Measurements from ENCODE around the gene PEMT.

PEMT gene

GRCh38 chr17:17531156-17531555, 60.4 kb downstream of the PEMT start:
- no peak for DNase-seq

DNA sequence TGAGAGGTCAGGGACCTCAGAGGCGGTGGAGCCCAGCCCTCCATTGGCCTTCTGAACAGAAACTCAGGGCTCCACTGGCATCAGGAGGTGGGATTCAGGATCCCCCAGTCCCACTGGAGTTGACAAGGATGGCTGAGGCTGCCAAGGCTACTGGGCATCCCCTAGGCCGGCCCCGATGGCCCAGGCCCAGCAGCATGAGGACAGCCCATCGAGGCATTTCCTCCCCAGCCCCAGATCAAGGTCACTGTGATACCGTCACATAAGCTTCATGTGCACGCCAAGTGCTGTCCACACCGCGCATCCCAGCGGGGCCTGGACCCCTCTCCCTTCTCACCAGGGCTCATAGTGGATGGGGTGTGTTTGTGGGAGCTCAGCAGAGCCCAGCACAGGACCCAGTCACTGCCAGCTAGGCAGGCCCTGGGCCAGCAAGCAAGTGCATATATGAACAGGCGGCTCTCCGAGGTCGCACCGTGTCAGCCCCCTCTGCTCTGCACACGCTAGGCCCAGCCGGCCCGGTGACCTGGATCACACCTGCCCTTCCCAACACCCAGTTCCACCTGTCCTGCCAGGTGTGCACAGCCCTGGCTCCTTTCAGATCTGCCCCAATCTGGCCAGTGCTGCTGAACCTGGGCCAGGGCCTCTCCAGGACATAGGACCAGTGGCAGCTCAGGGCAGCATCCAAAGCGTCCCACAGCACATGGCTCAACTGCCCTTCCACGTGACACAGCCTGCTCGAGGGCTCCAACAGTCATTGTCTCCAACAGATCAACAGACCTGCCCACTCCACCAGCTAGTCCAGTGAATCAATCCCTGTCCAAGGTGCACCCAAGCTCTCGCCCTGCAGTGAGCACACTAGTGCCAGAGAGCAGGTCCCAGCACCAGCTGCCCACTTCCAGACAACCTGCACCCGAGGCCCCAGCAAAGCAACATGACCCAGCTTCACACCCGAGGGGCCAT, 62.5 kb downstream of the PEMT start:
- DNase-seq, result no peak

- no peak for DNase-seq
Observed at GRCh38 chr17:17527956-17528500, 63.5 kb downstream of the PEMT start.

DNA sequence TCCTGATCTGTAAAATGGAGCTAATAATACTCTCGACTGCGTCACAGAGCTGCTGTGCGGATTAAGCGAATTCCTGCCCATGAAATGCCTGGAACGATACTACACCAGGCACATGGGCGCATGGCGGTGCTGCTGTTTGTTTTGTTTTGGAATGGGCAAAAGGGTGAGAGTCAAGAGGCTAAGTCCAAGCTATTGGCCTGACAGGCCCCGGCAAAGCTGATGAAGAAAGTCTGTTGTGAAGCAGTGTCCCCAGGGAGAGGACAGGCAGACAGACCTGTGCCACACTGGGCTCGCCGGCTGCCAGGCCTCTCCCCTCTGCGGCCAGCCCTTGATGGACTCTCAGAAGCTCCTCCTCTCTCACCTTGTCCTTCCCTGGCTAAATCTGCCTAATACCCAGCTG, 64.0 kb downstream of the PEMT start:
- no peak for DNase-seq

DNA sequence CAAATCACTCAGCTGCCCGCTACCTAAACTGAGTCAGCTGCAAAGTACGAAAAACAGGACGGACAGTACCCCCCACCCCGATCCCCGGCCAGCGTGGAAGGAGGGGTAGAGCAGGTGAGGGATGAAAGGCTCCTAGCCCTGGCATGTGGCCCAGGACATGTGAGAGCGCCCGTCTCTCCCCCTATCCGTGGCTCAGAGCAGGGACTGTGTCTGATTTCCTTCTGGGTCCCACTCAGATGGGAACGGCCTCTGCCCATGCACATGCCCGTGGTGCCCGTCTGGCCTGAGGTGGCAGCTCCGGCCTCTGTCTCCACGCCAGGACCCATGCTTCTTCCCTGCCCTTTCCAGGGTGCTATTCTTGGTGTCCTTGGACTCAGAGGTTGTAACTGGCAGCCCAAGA, 65.1 kb downstream of the PEMT start:
- no peak for DNase-seq

DNA sequence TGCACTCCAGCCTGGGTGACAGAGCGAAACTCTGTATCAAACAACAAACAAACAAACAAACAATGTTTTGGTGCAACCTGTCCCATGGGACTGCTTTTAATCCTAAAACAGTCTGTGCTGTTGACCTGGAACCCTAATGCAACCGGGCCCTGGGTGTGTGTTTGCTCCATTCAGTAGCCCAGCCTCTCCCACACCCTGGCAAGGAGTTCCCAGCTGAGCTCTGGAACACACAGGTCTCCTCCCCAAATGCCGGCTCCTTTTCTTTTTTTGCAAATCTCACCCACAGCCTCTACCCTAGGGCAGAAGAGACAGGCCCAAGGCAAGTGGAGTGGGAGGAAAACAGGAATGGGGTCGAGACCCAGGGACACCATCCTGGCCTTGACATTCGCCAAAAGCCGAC, 65.6 kb downstream of the PEMT start:
- no peak for DNase-seq

DNA sequence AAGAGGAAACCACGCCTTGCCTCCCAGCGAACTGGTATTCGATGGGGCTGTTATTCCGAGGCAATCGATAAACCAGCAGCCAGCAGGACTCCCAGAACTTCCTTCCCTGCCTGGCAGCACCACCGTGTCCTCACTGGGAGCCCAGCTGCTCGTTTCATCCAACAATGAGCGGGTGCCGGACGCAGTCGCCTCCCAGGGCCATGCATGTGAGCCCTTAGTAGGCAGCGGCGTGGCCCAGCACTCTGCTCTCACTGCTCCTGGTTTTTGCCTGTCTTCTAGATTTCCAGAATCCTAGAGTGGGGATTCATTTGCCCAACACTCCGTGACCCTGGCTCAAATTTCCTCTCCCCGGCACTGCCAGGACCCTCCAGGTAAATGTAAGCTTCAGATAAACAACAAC, 66.2 kb downstream of the PEMT start:
- no peak for DNase-seq

GRCh38 chr17:17523731-17524490, 67.6 kb downstream of the PEMT start:
- no peak for DNase-seq

GRCh38 chr17:17523001-17523730, 68.3 kb downstream of the PEMT start:
- no peak for DNase-seq

DNA sequence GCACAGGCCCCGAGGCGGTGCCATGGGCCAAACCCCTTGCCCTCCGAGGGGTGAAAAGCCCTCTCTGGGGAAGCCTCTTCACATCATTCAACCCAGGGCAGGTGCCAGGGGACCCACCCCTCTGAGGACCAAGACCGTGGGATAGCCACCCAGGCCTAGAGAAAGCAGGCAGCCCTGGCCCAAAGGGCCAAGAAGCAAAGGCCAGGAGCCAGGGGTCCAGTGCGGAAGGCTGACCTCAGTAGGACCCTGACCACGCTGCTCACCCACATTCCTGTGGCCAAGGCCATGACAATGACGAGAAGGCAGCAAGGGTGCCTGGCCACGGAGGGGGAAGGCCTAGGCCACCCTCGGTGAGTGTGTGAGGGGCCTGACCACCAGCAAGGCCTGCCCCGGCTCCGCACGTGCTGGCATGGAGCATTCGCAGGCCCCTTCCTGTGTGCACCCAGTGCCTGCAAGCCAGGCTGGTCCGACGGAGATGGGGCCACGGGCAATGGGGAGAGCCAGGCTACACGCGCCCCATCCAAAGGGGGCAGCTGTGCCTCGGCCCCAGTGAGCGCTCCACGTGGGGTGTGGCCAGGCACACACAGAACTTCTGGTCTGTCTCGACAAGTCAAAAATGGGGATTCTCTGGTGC, 70.8 kb downstream of the PEMT start:
- no peak for DNase-seq

- no peak for DNase-seq
Observed at GRCh38 chr17:17519886-17520285, 71.6 kb downstream of the PEMT start.

DNA sequence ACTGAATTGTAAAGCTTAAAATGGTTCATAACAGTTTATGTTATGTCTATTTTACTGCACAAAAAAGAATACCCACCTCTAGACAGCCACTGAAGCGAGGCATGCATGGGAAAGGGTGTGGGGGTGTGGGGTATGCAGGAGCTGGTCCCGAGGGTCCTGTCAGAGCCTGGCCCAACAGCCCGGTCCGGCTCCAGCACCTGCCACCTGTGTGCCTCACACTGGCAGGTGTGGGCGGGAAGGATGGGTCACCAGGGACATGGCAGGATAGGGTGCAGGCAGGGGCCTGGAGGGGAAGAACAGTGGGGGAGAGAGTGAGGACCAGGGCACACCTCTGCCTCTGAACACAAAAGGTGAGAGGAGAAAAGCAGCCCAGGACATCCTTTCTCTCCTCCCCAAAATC, 72.6 kb downstream of the PEMT start:
- no peak for DNase-seq

- no peak for DNase-seq
Observed at GRCh38 chr17:17518014-17518413, 73.5 kb downstream of the PEMT start.

DNA sequence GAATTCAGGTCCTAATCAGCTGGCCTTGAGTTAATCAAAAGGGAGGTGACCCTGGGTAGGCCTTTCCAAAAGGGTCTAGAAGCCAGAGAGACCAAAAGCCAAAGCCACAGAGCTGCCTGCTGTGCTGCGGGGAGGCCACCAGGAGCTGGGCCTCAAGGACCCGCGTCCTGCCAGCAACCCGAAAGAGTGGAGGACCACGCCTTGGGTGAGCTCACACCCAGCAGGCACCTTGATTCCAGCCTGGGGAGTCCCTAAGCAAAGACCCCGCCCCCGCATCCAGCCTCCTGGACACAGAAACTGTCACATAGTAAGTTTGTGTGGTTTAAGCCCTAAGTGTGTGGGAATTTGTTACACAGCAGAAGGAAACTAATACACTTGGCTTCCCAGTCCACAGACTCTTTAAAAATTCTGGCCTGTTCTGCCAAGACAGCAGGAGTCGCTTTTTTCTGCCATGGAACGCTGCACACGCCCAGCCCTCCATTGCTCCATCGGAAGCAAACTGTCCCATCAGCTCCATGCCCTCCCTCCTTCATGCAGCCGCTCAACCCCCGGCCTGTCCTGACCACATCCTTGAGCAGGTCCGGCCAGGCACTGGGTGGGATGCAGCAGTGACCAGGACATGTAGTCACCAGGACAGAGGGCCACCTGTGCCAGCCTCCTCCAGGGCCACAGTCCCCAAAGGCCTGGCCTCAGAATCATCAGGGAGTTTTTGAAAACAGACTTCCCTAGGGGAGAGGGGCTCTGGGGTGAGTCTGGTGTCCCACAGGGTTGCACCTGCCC, 74.4 kb downstream of the PEMT start:
- DNase-seq, result no peak

GRCh38 chr17:17515934-17516930, 75.3 kb downstream of the PEMT start:
- DNase-seq, result no peak

DNA sequence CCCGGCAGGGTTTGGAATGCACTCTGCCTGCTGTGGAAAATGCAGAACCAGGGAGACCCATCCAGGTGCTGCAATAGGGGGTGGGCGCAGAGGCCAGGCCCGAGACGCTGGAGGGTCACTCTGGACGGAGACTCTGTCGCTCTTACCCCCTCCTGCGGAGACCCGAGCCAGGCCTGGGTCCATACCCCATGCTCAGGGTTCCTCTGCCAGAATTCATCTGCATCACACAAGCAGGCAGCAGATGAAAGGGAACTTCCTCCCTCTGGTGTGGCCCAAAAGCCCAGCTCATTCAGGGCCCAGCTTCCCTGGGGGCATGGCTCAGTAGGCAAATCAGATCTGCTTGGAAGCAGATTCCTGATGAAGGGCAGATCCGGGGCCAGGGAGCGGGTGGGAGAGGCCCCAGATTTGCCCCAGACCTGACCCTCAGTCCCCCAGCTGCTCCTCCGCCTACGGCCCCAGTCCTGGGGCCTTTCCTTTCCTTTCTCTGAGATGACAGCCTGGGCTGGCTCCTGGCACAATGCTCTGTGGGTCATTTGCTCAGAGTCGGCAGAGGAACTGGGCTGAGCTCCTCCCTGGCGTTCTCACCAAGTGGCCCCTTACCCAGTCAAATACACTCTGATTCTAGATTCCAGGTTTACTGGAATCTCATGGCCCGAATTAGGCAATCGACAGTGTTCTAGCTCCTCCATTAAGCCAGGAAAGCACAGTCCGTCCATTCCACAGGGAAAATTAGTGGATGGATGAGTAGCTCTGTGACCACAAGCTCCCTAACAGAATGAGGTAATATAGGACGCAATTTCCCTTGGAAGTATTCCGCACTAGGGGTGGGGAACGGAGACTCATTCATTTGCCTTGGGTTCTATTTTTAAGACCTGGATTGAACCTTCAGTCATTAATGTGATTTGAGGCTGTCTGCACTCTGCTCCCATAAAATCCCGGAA, 76.2 kb downstream of the PEMT start:
- no peak for DNase-seq

GRCh38 chr17:17514361-17514992, 77.0 kb downstream of the PEMT start:
- DNase-seq, result no peak

- DNase-seq, result no peak
Observed at GRCh38 chr17:17513626-17514025, 77.9 kb downstream of the PEMT start.

DNA sequence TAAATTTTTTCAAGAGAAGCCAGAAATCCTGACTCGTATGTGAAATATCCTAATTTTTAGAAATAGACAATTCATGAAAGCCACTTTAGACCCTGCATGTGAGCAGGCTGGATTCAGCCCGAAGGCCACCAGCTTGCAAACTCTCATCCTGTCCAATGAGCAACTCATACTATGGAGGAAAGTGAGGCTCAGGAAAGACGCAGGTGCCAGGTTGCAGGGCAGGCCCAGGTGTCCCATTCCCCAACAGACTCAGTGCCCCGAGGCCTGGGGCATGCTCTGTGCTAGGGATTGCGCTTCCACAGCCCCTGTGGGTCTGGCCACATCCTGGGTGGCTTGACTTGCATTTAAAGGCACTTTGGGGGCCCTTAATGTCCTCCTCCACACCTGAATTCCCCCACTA, 78.6 kb downstream of the PEMT start:
- DNase-seq, result no peak

Measured in activated T-cell treated with anti-CD3 and anti-CD28 coated beads, Interleukin-2, amount 50 U/mL, for 48 hours (primary cell).